Astrocyte (in vitro differentiated cells and primary cell): ENCODE results near the gene DNM1. TPM values are rescaled to one million over a fixed set of nuclear protein-coding genes. Genes with fewer than 3 reads are reported as not detected.

ENCODE experiments used
- DNase-seq: peaks from one replicate; pipeline ENCODE4 v3.0.0-alpha.2; 2010; ENCODE audit warnings: low read depth
- FAIRE-seq: peaks from 2 replicates; lab custom pipeline; 2011; peaks lifted over from hg19 to GRCh38; lab: Jason Lieb, UNC
- H2AFZ ChIP-seq: 2 replicates; pipeline ENCODE4 v1.6.0; 2012; ENCODE audit warnings: low read depth, low read length, inconsistent platforms
- H3K27ac ChIP-seq: 2 replicates; pipeline ENCODE4 v1.5.1; 2011; ENCODE audit warnings: low read depth, low read length, inconsistent platforms
- H3K27me3 ChIP-seq: 2 replicates; pipeline ENCODE4 v1.6.0; 2011; ENCODE audit warnings: low read length, inconsistent platforms; ENCODE audit not compliant: insufficient read depth
- H3K36me3 ChIP-seq: 2 replicates; pipeline ENCODE4 v1.5.1; 2011; ENCODE audit warnings: low read length, inconsistent platforms; ENCODE audit not compliant: insufficient read depth
- H3K4me1 ChIP-seq: 2 replicates; pipeline ENCODE4 v1.5.1; 2011; ENCODE audit warnings: low read length, inconsistent platforms; ENCODE audit not compliant: insufficient read depth
- H3K4me2 ChIP-seq: 2 replicates; pipeline ENCODE4 v1.6.0; 2012; ENCODE audit warnings: low read length, inconsistent platforms
- H3K4me3 ChIP-seq: 2 replicates; pipeline ENCODE4 v1.5.1; 2011; ENCODE audit warnings: low read depth, mild to moderate bottlenecking, low read length, inconsistent platforms; ENCODE audit not compliant: insufficient read depth
- H3K79me2 ChIP-seq: 2 replicates; pipeline ENCODE4 v1.6.0; 2012; ENCODE audit warnings: mild to moderate bottlenecking, low read length, inconsistent platforms; ENCODE audit not compliant: insufficient read depth
- H3K9ac ChIP-seq: 2 replicates; pipeline ENCODE4 v1.6.0; 2012; ENCODE audit warnings: mild to moderate bottlenecking, low read length, inconsistent platforms
- H3K9me3 ChIP-seq: 2 replicates; pipeline ENCODE4 v1.5.1; 2012; ENCODE audit warnings: low read depth, mild to moderate bottlenecking, low read length, inconsistent platforms; ENCODE audit not compliant: insufficient read depth
- H4K20me1 ChIP-seq: 2 replicates; pipeline ENCODE4 v1.6.0; 2012; ENCODE audit warnings: low read length, inconsistent platforms; ENCODE audit not compliant: insufficient read depth
- H3K27ac Mint-ChIP-seq: one replicate; pipeline ENCODE4 v1.8.0; 2021; ENCODE audit warnings: mild to moderate bottlenecking, mixed read lengths; ENCODE audit not compliant: unreplicated experiment
- H3K27me3 Mint-ChIP-seq: one replicate; pipeline ENCODE4 v1.8.0; 2021; ENCODE audit warnings: low read depth, mixed read lengths; ENCODE audit not compliant: unreplicated experiment
- H3K36me3 Mint-ChIP-seq: one replicate; pipeline ENCODE4 v1.8.0; 2021; ENCODE audit warnings: low read depth, mixed read lengths; ENCODE audit not compliant: unreplicated experiment
- H3K4me1 Mint-ChIP-seq: one replicate; pipeline ENCODE4 v1.8.0; 2021; ENCODE audit warnings: low read depth, mixed read lengths; ENCODE audit not compliant: unreplicated experiment
- H3K4me3 Mint-ChIP-seq: one replicate; pipeline ENCODE4 v1.8.0; 2021; ENCODE audit warnings: mild to moderate bottlenecking, moderate library complexity, mixed read lengths; ENCODE audit not compliant: unreplicated experiment
- H3K9me3 Mint-ChIP-seq: one replicate; pipeline ENCODE4 v1.8.0; 2021; ENCODE audit warnings: mild to moderate bottlenecking, mixed read lengths; ENCODE audit not compliant: unreplicated experiment
- CTCF ChIP-seq: IDR thresholded peaks from 2 replicates; pipeline ENCODE4 v1.5.1; 2011; ENCODE audit warnings: low read depth, mild to moderate bottlenecking, inconsistent platforms, low read length, moderate library complexity; ENCODE audit not compliant: insufficient read depth
- EZH2 ChIP-seq: IDR thresholded peaks from 2 replicates; pipeline ENCODE4 v1.6.1; 2012; ENCODE audit warnings: mild to moderate bottlenecking, low read length, inconsistent platforms; ENCODE audit not compliant: insufficient read depth
- total RNA-seq: library from RNA; stranded (reverse); gene quantifications from 2 replicates; pipeline ENCODE4 v1.2.1, GENCODE V29; 2021

Gene DNM1
- total RNA-seq, 1 donor from 2014 or later, result 29.7 TPM

GRCh38 chr9:128218172-128218517, 15.0 kb downstream of the DNM1 start:
- no peak for DNase-seq
- no peaks in the 10 kb centered on the region for H3K9me3 ChIP-seq
- H3K4me3 Mint-ChIP-seq, result peak overlapping the region; percentile 62
- no peaks in the 10 kb centered on the region for H4K20me1 ChIP-seq
- H3K4me1 Mint-ChIP-seq, result peaks cover 18% of the 10 kb centered on the region
- H3K9me3 Mint-ChIP-seq, result no peaks in the 10 kb centered on the region
- H3K27me3 ChIP-seq, result no peaks in the 10 kb centered on the region
- no peak overlapping the region for H3K27ac ChIP-seq
- H2AFZ ChIP-seq, result peak overlapping the region; percentile 59
- H3K36me3 ChIP-seq, result no peaks in the 10 kb centered on the region
- H3K79me2 ChIP-seq, result no peaks in the 10 kb centered on the region
- H3K27ac Mint-ChIP-seq, result peak overlapping the region; percentile 44
- peak overlapping the region; percentile 29 for H3K4me3 ChIP-seq
- H3K9ac ChIP-seq, result peak overlapping the region; percentile 49
- no peak for FAIRE-seq
- H3K4me2 ChIP-seq, result peak overlapping the region; percentile 85
- peaks cover 35% of the 10 kb centered on the region for H3K4me1 ChIP-seq
- H3K27me3 Mint-ChIP-seq, result no peaks in the 10 kb centered on the region
- TF ChIP-seq CTCF, result no peak
- TF ChIP-seq EZH2, result no peak
- peaks cover 18% of the 10 kb centered on the region for H3K36me3 Mint-ChIP-seq

GRCh38 chr9:128218518-128219389, 15.6 kb downstream of the DNM1 start:
- Mint-ChIP-seq H3K27ac (peak overlapping the region; percentile 44), H3K27me3 (no peaks in the 10 kb centered on the region), H3K36me3 (peaks cover 21% of the 10 kb centered on the region), H3K9me3 (no peaks in the 10 kb centered on the region), H3K4me3 (peak overlapping the region; percentile 62), H3K4me1 (peaks cover 18% of the 10 kb centered on the region)
- H3K4me1 ChIP-seq, result peaks cover 35% of the 10 kb centered on the region
- H3K4me3 ChIP-seq, result peak overlapping the region; percentile 29
- H2AFZ ChIP-seq, result peak overlapping the region; percentile 59
- no peaks in the 10 kb centered on the region for H3K36me3 ChIP-seq
- H3K79me2 ChIP-seq, result no peaks in the 10 kb centered on the region
- no peak overlapping the region for H3K27ac ChIP-seq
- peak overlapping the region; percentile 85 for H3K4me2 ChIP-seq
- H4K20me1 ChIP-seq, result no peaks in the 10 kb centered on the region
- TF ChIP-seq EZH2, result no peak
- TF ChIP-seq CTCF, result no peak
- H3K27me3 ChIP-seq, result no peaks in the 10 kb centered on the region
- FAIRE-seq (no peak), DNase-seq (peak; percentile 83)
- no peaks in the 10 kb centered on the region for H3K9me3 ChIP-seq
- H3K9ac ChIP-seq, result peak overlapping the region; percentile 49

- no peaks in the 10 kb centered on the region for H3K9me3 Mint-ChIP-seq
- Histone ChIP-seq H3K36me3 (no peaks in the 10 kb centered on the region), H3K79me2 (no peaks in the 10 kb centered on the region), H4K20me1 (no peaks in the 10 kb centered on the region), H2AFZ (no peak overlapping the region), H3K27ac (no peak overlapping the region), H3K4me3 (no peak overlapping the region), H3K4me2 (no peak overlapping the region), H3K27me3 (no peaks in the 10 kb centered on the region), H3K9ac (no peak overlapping the region), H3K4me1 (peaks cover 29% of the 10 kb centered on the region), H3K9me3 (no peaks in the 10 kb centered on the region)
- DNase-seq (no peak), FAIRE-seq (no peak)
- no peak overlapping the region for H3K4me3 Mint-ChIP-seq
- peaks cover 25% of the 10 kb centered on the region for H3K36me3 Mint-ChIP-seq
- peaks cover 18% of the 10 kb centered on the region for H3K4me1 Mint-ChIP-seq
- H3K27me3 Mint-ChIP-seq, result no peaks in the 10 kb centered on the region
- H3K27ac Mint-ChIP-seq, result no peak overlapping the region
- TF ChIP-seq CTCF (no peak), EZH2 (no peak)
Measured at GRCh38 chr9:128219831-128220230, 16.7 kb downstream of the DNM1 start.
